MM.1S (cell line): ENCODE measurements around the gene GEMIN5.

Experiments
- CTCF ChIP-seq: fragments of 300-600 bp; sonication (generic); IDR thresholded peaks from 2 replicates; pipeline ENCODE4 v1.5.1; 2016; ENCODE audit warnings: antibody characterized with exemption, low read length, mixed read lengths
- EZH2phosphoT487 ChIP-seq: fragments of 300-600 bp; sonication (generic); IDR thresholded peaks from 2 replicates; pipeline ENCODE4 v1.6.1; 2018; ENCODE audit warnings: antibody characterized with exemption, low read length

- TF ChIP-seq CTCF (no peak), EZH2phosphoT487 (no peak)
Measured at GRCh38 chr5:154895606-154896561, 42.1 kb downstream of the GEMIN5 start.
